Right renal pelvis (tissue), 4 donors: ENCODE measurements around the gene STING1. TPM values are rescaled to one million over a fixed set of nuclear protein-coding genes. Genes with fewer than 3 reads are reported as not detected.

Experiments used
- DNase-seq, 4 donors: peaks; one replicate each; pipeline ENCODE4 v3.0.0-alpha.2; 2013; ENCODE audit warnings: low read depth in 4 of 4, low spot score in 3 of 4, missing footprints in 1 of 4
- polyA plus RNA-seq, 4 donors: library from polyadenylated mRNA; unstranded; fragments of 120-200 nt; gene quantifications; one replicate each; pipeline ENCODE4 v1.2.1, GENCODE V29; 2013; ENCODE audit not compliant: insufficient read length in 4 of 4

Gene STING1
- polyA plus RNA-seq, 4 donors, result 28.0 to 35.8 (median 31.7) TPM

GRCh38 chr5:139470821-139471300, 11.7 kb downstream of the STING1 start, which contains the start of gene SMIM33:
TSS of gene SMIM33 (plus strand) at chr5:139471004. CDS start at chr5:139471122, 118 bp downstream.
- no peak for DNase-seq

- DNase-seq, result no peak
Observed at GRCh38 chr5:139468421-139468931, 14.1 kb downstream of the STING1 start.

- no peak for DNase-seq
Observed at GRCh38 chr5:139462586-139463276, 19.8 kb downstream of the STING1 start, which contains the start of gene ECSCR. TSS of gene ECSCR (minus strand) at chr5:139462743. CDS start at chr5:139462670, 73 bp downstream.

GRCh38 chr5:139461698-139462097, 20.9 kb downstream of the STING1 start:
- no peak for DNase-seq

GRCh38 chr5:139461176-139461575, 21.4 kb downstream of the STING1 start:
- no peak for DNase-seq

GRCh38 chr5:139460455-139460854, 22.1 kb downstream of the STING1 start:
- DNase-seq, result no peak

GRCh38 chr5:139459451-139459934, 23.1 kb downstream of the STING1 start:
- no peak for DNase-seq

- DNase-seq, result no peak
Observed at GRCh38 chr5:139458580-139459407, 23.8 kb downstream of the STING1 start.

- no peak for DNase-seq
Observed at GRCh38 chr5:139457653-139458306, 24.8 kb downstream of the STING1 start.

GRCh38 chr5:139457241-139457640, 25.3 kb downstream of the STING1 start:
- DNase-seq, result no peak

GRCh38 chr5:139456776-139457175, 25.8 kb downstream of the STING1 start:
- DNase-seq, result no peak

GRCh38 chr5:139454568-139455290, 27.8 kb downstream of the STING1 start:
- DNase-seq, result no peak

- no peak for DNase-seq
Observed at GRCh38 chr5:139453683-139454567, 28.6 kb downstream of the STING1 start.

- DNase-seq, result no peak
Observed at GRCh38 chr5:139451878-139452660, 30.5 kb downstream of the STING1 start.

- DNase-seq, result no peak
Observed at GRCh38 chr5:139451176-139451575, 31.4 kb downstream of the STING1 start.

GRCh38 chr5:139446956-139447779, 35.4 kb downstream of the STING1 start:
- no peak for DNase-seq
